Common myeloid progenitor, CD34-positive (primary cell): ENCODE data around the gene IFT52.
A peak's percentile ranks its signal among the peaks of the same experiment; 100 is the strongest.

ENCODE experiments used
- CTCF ChIA-PET: fragments of 350-600 bp; sonication (Branson Sonifier 250); formaldehyde crosslinking; loops from one replicate; lab custom pipeline; 2021; ENCODE audit warnings: antibody characterized with exemption; lab: Charles Lee
- POLR2A ChIA-PET: fragments of 350-600 bp; sonication (Branson Sonifier 250); formaldehyde crosslinking; loops from one replicate; lab custom pipeline; 2021; ENCODE audit warnings: antibody characterized with exemption; lab: Charles Lee
- DNase-seq, 3 donors: peaks; one replicate each; pipeline versions ENCODE4 v3.0.0 to v3.0.0-alpha.2; 2013
- H3K27ac ChIP-seq, 2 experiments: 1 replicate in 1 of 2; 2 replicates in 1 of 2; pipeline ENCODE4 v1.7.0; 2013; ENCODE audit warnings: inconsistent platforms in 2 of 2, low read length in 2 of 2, mild to moderate bottlenecking in 2 of 2, low read depth in 1 of 2, moderate library complexity in 1 of 2; ENCODE audit not compliant: severe bottlenecking in 2 of 2, insufficient read depth in 1 of 2, poor library complexity in 1 of 2
- H3K27me3 ChIP-seq, 5 experiments: replicated peaks in 2 of 5; 1 replicate in 3 of 5; 2 replicates in 2 of 5; pipeline versions ENCODE4 v1.6.1 to v1.7.0; 2013; ENCODE audit warnings: low read length in 4 of 5, mild to moderate bottlenecking in 2 of 5, moderate library complexity in 2 of 5, inconsistent platforms in 1 of 5; ENCODE audit not compliant: insufficient read depth in 5 of 5, control insufficient read depth in 4 of 5
- H3K36me3 ChIP-seq, 4 experiments: 1 replicate in 2 of 4; 2 replicates in 2 of 4; pipeline versions ENCODE4 v1.6.1 to v1.7.0; 2013; ENCODE audit warnings: low read length in 3 of 4, control low read depth in 1 of 4, mild to moderate bottlenecking in 1 of 4; ENCODE audit not compliant: control insufficient read depth in 4 of 4, insufficient read depth in 4 of 4
- H3K4me1 ChIP-seq, 4 experiments: 1 replicate in 3 of 4; 2 replicates in 1 of 4; pipeline versions ENCODE4 v1.6.1 to v1.7.1; 2013; ENCODE audit warnings: low read length in 3 of 4, mild to moderate bottlenecking in 3 of 4, control low read depth in 1 of 4, inconsistent platforms in 1 of 4, moderate library complexity in 1 of 4; ENCODE audit not compliant: control insufficient read depth in 4 of 4, insufficient read depth in 4 of 4; ENCODE audit errors: control extremely low read depth in 1 of 4
- H3K4me3 ChIP-seq, 7 experiments: 1 replicate in 4 of 7; 2 replicates in 3 of 7; pipeline versions ENCODE4 v1.5.1 to v1.7.0; 2013; ENCODE audit warnings: mild to moderate bottlenecking in 7 of 7, low read length in 6 of 7, moderate library complexity in 6 of 7, inconsistent platforms in 2 of 7, low read depth in 2 of 7, control low read depth in 1 of 7; ENCODE audit not compliant: insufficient read depth in 4 of 7, control insufficient read depth in 1 of 7; ENCODE audit errors: extremely low read depth in 1 of 7
- H3K9me3 ChIP-seq, 5 experiments: 1 replicate in 4 of 5; 2 replicates in 1 of 5; pipeline versions ENCODE4 v1.6.1 to v1.7.1; 2013; ENCODE audit warnings: low read length in 4 of 5, mild to moderate bottlenecking in 2 of 5, inconsistent platforms in 1 of 5, low read depth in 1 of 5, moderate library complexity in 1 of 5; ENCODE audit not compliant: control insufficient read depth in 4 of 5, insufficient read depth in 2 of 5; ENCODE audit errors: control extremely low read depth in 1 of 5
- WGBS: methylation state at CpG from one replicate; pipeline ENCODE4 v1.1.5; 2013; ENCODE audit not compliant: insufficient coverage; 5-methylcytosine and 5-hydroxymethylcytosine counted together

IFT52 gene

DNA sequence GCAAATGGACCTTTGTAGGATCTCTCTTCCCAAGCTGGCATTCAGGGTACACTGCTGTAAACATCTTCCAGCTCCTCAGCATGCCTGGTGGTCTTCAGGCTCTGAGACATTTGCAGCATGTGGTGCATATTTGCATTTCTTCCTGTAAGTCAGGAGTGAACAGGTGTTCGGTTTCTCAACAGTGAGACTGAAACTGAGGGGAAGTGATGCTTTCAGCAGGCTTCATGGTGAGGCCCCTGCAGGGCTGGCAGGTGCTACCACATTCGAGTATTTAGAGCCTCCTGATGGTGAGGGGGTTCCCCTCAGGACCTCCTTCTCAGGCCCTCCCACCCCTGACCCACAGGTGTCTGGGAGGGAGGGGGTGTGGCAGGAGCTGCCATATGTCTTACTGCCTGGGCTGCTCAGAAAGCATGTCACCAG lies 91.3 kb downstream of the IFT52 start:
- DNase-seq: peak; percentile 14 to 70 (median 40)
- CTCF ChIA-PET: interaction anchor here (1.0 kb wide), 1 partner anchor 10 kb away, joined by 3 read pairs; no protein-coding TSS in a partner anchor
- Histone ChIP-seq H3K36me3 (peaks cover 0 to 35% (median 4%) of the 10 kb centered on the region in 4 experiments), H3K27ac (peak overlapping the region in 1 of 2 experiments; percentile 43), H3K4me3 (no peak overlapping the region), H3K4me1 (peaks cover 0 to 4% (median 0%) of the 10 kb centered on the region in 4 experiments), H3K9me3 (no peaks in the 10 kb centered on the region), H3K27me3 (no peaks in the 10 kb centered on the region)
- POLR2A ChIA-PET: no interaction called here
- WGBS: 80% methylated on average over 1 of the region's 2 CpGs

DNA sequence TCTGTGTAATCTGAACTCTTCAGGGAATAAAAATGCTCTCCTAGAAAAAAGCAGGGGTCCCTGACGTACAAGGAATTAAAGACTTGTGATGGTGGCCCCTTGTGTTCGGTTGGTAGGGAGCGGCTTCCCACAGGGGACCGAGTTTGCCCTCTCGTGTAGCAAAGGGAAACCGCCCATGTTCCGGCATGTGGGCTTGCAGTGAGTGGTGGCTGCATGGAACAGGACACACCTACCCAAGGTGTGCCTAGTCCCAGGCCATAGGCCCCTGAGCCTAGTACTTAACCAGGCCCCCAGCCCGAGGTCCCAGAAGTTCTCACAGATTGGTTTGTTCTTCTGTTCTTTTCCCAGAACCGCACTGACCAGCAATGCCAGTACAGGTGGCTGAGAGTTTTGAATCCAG lies 91.7 kb downstream of the IFT52 start:
- peaks cover 0 to 4% (median 0%) of the 10 kb centered on the region in 4 experiments for H3K4me1 ChIP-seq
- ChIA-PET CTCF (no interaction called here), POLR2A (no interaction called here)
- H3K4me3 ChIP-seq: no peak overlapping the region
- no peaks in the 10 kb centered on the region for H3K9me3 ChIP-seq
- 97% methylated on average over 9 of the region's 9 CpGs for WGBS
- peaks cover 0 to 35% (median 3%) of the 10 kb centered on the region in 4 experiments for H3K36me3 ChIP-seq
- DNase-seq: no peak
- no peak overlapping the region for H3K27ac ChIP-seq
- H3K27me3 ChIP-seq: no peaks in the 10 kb centered on the region

DNA sequence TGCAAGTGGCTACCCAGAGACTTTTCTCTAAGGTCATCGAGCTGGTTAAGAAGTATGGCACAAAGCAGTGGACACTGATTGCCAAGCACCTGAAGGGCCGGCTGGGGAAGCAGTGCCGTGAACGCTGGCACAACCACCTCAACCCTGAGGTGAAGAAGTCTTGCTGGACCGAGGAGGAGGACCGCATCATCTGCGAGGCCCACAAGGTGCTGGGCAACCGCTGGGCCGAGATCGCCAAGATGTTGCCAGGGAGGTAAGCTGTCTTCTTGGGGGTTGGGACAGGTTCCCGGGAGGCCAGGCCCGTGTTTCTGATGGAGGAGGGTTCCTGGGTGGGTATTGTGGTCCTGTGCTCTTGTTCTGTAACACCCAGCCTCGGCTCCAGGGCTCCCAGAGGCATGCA lies 96.1 kb downstream of the IFT52 start:
- Histone ChIP-seq H3K9me3 (no peaks in the 10 kb centered on the region), H3K27ac (no peak overlapping the region), H3K27me3 (no peaks in the 10 kb centered on the region), H3K4me3 (no peak overlapping the region), H3K36me3 (peaks cover 0 to 45% (median 3%) of the 10 kb centered on the region in 4 experiments), H3K4me1 (peaks cover 0 to 2% (median 0%) of the 10 kb centered on the region in 4 experiments)
- no peak for DNase-seq
- WGBS: 100% methylated on average over 5 of the region's 13 CpGs
- POLR2A ChIA-PET: no interaction called here
- CTCF ChIA-PET: interaction anchor here (1.2 kb wide), 1 partner anchor 8 kb away, joined by 3 read pairs; no protein-coding TSS in a partner anchor

DNA sequence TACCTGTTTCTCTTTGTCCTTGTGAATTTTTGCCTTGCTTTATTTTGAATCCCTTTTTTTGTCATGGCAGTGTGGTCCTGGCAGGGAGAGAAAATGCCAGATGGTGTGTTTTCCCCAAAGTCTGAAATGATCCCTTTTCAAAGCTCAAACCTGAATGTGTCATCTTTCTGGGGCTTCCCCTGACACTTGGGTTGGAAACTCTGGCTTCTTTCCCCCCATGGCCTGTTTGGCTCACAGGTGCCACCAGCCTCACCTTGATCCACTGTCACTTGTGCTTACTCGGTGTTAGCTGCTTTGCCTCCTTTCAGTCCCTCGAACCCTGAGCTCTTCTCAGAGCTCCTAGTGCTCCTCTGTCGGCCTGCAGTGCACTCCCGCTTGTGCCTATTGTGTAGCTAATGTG lies 98.4 kb downstream of the IFT52 start:
- no peak overlapping the region for H3K4me3 ChIP-seq
- H3K9me3 ChIP-seq: no peaks in the 10 kb centered on the region
- DNase-seq: no peak
- WGBS: 95% methylated on average over 3 of the region's 4 CpGs
- POLR2A ChIA-PET: interaction anchor here (1.1 kb wide), 1 partner anchor 232 kb away, joined by 3 read pairs; no protein-coding TSS in a partner anchor
- peaks cover 0 to 50% (median 1%) of the 10 kb centered on the region in 4 experiments for H3K36me3 ChIP-seq
- CTCF ChIA-PET: interaction anchor here (1.5 to 2.1 kb wide), 2 partner anchors 12 to 18 kb away, joined by 3 to 7 read pairs; no protein-coding TSS in a partner anchor
- no peaks in the 10 kb centered on the region for H3K27me3 ChIP-seq
- H3K27ac ChIP-seq: no peak overlapping the region
- H3K4me1 ChIP-seq: no peaks in the 10 kb centered on the region

DNA sequence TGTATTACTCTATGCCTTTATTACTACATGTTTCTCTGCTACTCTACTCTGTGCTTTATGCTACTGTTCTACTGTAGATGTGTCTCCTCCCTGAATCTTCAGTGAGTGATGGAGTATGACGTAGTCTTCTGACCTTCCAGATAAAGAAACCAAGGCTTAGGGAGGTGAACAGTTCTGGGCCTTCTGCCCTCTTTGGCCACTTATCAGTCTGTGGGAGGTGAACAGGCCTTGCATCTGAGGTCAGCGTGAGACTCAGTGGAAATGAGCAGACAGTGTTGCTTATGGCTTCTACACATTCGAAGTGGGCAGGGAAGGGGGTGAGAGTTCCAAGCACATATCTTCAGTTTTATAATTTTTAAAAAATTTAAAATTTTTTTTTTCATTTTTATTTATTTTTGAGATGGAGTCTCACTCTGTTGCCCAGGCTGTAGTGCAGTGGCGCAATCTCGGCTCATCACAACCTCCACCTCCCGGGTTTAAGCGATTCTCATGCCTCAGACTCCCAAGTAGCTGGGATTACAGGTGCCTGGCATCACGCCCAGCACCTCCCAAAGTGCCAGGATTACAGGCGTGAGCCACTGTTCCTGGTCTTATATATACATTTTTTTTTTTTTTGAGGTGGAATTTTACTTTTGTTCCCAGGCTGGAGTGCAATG lies 100.3 kb downstream of the IFT52 start:
- Histone ChIP-seq H3K9me3 (no peaks in the 10 kb centered on the region), H3K4me1 (no peaks in the 10 kb centered on the region), H3K36me3 (peaks cover 0 to 60% (median 1%) of the 10 kb centered on the region in 4 experiments), H3K27me3 (no peaks in the 10 kb centered on the region), H3K27ac (no peak overlapping the region), H3K4me3 (no peak overlapping the region)
- WGBS: 100% methylated on average over 4 of the region's 9 CpGs
- ChIA-PET POLR2A (no interaction called here), CTCF (interaction anchor here (0.8 to 1.4 kb wide), 4 partner anchors 10 to 233 kb away, joined by 3 to 5 read pairs (median 3); partner anchors contain the start of gene SRSF6)
- no peak for DNase-seq

DNA sequence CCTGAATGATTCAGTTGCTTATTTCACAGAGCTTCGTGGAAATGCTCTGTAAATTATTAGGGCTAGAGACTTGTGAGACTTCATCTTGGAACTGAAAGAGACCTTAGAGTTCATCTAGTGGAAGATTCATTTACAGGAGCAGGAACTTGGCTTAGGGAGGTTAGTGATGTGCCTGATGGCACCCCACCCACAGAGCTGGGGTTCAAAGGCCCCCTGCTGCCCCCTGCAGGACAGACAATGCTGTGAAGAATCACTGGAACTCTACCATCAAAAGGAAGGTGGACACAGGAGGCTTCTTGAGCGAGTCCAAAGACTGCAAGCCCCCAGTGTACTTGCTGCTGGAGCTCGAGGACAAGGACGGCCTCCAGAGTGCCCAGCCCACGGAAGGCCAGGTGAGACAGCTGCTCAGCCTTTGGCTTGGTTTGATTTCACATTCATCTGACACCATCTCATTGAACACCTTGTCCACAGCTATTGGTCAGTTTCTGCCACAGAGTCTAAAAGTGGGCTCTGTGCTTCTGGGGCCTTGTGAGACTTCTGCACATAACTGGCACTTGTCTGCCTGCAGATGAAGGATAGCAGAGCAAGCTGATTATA lies 101.3 kb downstream of the IFT52 start:
- CTCF ChIA-PET: interaction anchor here (0.7 to 1.4 kb wide), 7 partner anchors 11 to 249 kb away, joined by 3 to 5 read pairs (median 3); partner anchors contain the start of gene SRSF6
- Histone ChIP-seq H3K27ac (no peak overlapping the region), H3K9me3 (no peaks in the 10 kb centered on the region), H3K4me3 (no peak overlapping the region), H3K27me3 (no peaks in the 10 kb centered on the region), H3K4me1 (no peaks in the 10 kb centered on the region), H3K36me3 (peaks cover 0 to 56% (median 4%) of the 10 kb centered on the region in 4 experiments)
- WGBS: 100% methylated on average over 5 of the region's 5 CpGs
- peak; percentile 42 to 54 (median 50) for DNase-seq
- POLR2A ChIA-PET: no interaction called here

DNA sequence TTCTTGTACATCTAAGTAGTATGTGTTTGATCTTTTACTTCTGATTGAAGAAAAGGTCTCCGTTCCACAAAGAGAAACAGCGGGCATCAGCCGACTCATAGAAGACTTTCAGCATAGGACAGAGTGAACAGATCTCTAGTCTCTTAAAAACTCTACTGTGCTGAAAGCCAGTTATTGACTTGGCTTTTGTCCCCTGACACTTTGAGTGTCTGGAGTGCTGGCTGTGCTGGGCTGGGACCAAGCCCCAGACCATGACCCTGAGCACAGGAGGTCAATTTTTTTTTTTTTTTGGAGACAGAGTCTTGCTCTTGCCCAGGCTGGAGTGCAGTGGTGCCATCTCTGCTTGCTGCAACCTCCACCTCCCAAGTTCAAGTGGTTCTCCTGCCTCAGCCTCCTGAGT lies 104.0 kb downstream of the IFT52 start:
- CTCF ChIA-PET: no interaction called here
- POLR2A ChIA-PET: no interaction called here
- 100% methylated on average over 3 of the region's 3 CpGs for WGBS

More for the DNA sequence above, 104.0 kb downstream of the IFT52 start:
- H3K36me3 ChIP-seq: peaks cover 0 to 46% (median 4%) of the 10 kb centered on the region in 4 experiments
- H3K9me3 ChIP-seq: no peaks in the 10 kb centered on the region
- H3K27ac ChIP-seq: no peak overlapping the region
- H3K4me1 ChIP-seq: no peaks in the 10 kb centered on the region
- no peak for DNase-seq
- H3K4me3 ChIP-seq: no peak overlapping the region
- H3K27me3 ChIP-seq: no peaks in the 10 kb centered on the region
